Hematopoietic multipotent progenitor cell (in vitro differentiated cells): ENCODE results near the gene ACAD11. TPM values are rescaled to one million over a fixed set of nuclear protein-coding genes. Genes with fewer than 3 reads are reported as not detected.
"Not testable (repeated sequence)": the region's sequence is repeated elsewhere in the genome, so short reads cannot be mapped to it uniquely, and the experiment has no call there.

ENCODE experiments used
- DNase-seq, 3 donors: peaks; one replicate each; pipeline ENCODE4 v3.0.0-alpha.2; 2011 to 2015; ENCODE audit warnings: low read depth in 2 of 3, low spot score in 2 of 3
- total RNA-seq: library from RNA; depleted of rRNA; stranded (reverse); fragments of >200 nt; gene quantifications from one replicate; pipeline ENCODE4 v1.2.3, GENCODE V29; 2012

The ACAD11 gene
- total RNA-seq, 1 donor = 17.8 TPM

GRCh38 chr3:132606085-132606484 is 53.5 kb downstream of the ACAD11 start:
- no peak for DNase-seq

GRCh38 chr3:132605374-132605792 is 54.2 kb downstream of the ACAD11 start:
- DNase-seq = no peak

- DNase-seq = not testable (repeated sequence)
Observed at GRCh38 chr3:132600614-132601013, 59.0 kb downstream of the ACAD11 start.

- DNase-seq = no peak
Observed at GRCh38 chr3:132598181-132598580, 61.4 kb downstream of the ACAD11 start.

GRCh38 chr3:132597660-132598059 is 61.9 kb downstream of the ACAD11 start:
- DNase-seq = no peak

GRCh38 chr3:132596816-132597433 is 62.7 kb downstream of the ACAD11 start, which contains the start of gene ACKR4:
Gene ACKR4, plus strand, starts transcription at chr3:132597270. Its CDS starts 3,128 bp downstream, at chr3:132600398.
- no peak for DNase-seq

GRCh38 chr3:132596326-132596725 is 63.3 kb downstream of the ACAD11 start:
- DNase-seq = no peak

GRCh38 chr3:132595014-132595413 is 64.6 kb downstream of the ACAD11 start:
- no peak for DNase-seq

- no peak for DNase-seq
Observed at GRCh38 chr3:132594498-132594897, 65.1 kb downstream of the ACAD11 start.

GRCh38 chr3:132593947-132594323 is 65.7 kb downstream of the ACAD11 start:
- DNase-seq = no peak

GRCh38 chr3:132593241-132593946 is 66.2 kb downstream of the ACAD11 start:
- no peak for DNase-seq

- no peak for DNase-seq
Observed at GRCh38 chr3:132592216-132592615, 67.4 kb downstream of the ACAD11 start.

- DNase-seq = no peak
Observed at GRCh38 chr3:132587401-132587800, 72.2 kb downstream of the ACAD11 start.

- DNase-seq = no peak
Observed at GRCh38 chr3:132573797-132574211, 85.8 kb downstream of the ACAD11 start.

GRCh38 chr3:132570016-132570415 is 89.6 kb downstream of the ACAD11 start:
- no peak for DNase-seq

GRCh38 chr3:132569580-132569979 is 90.0 kb downstream of the ACAD11 start:
- no peak for DNase-seq

GRCh38 chr3:132569153-132569552 is 90.5 kb downstream of the ACAD11 start:
- no peak for DNase-seq

- no peak for DNase-seq
Observed at GRCh38 chr3:132568422-132568821, 91.2 kb downstream of the ACAD11 start.

- DNase-seq = no peak
Observed at GRCh38 chr3:132564070-132564465, 95.5 kb downstream of the ACAD11 start.

- DNase-seq = no peak
Observed at GRCh38 chr3:132563420-132564069, 96.1 kb downstream of the ACAD11 start.

GRCh38 chr3:132561003-132561402 is 98.6 kb downstream of the ACAD11 start:
- DNase-seq = no peak
